Measurements from ENCODE around the gene PAPLN.

The PAPLN gene

GRCh38 chr14:73220634-73221033 lies 16.7 kb upstream of the PAPLN start:
- H3K27ac ChIP-seq (replicated peaks), result no peak overlapping the region
- H3K27me3 ChIP-seq (ENCODE audit: insufficient read depth, poor library complexity, severe bottlenecking), result no peaks in the 10 kb centered on the region
- no peak overlapping the region for H3K4me3 ChIP-seq (replicated peaks; ENCODE audit: insufficient read depth, low read length)
- TF ChIP-seq SPI1 (IDR thresholded peaks at IDR 0.05; ENCODE audit: borderline replicate concordance, low read depth), result no peak
- TF ChIP-seq REST (IDR thresholded peaks at IDR 0.05; ENCODE audit: insufficient replicate concordance, low read depth), result no peak
- no peak for TF ChIP-seq CTCF (IDR thresholded peaks at IDR 0.05; ENCODE audit: insufficient read depth, low read length)
- no peak for TF ChIP-seq POLR2AphosphoS5 (IDR thresholded peaks at IDR 0.05; ENCODE audit: low read depth)
- TF ChIP-seq GABPA (IDR thresholded peaks at IDR 0.05; ENCODE audit: low read depth), result no peak
- no peak for DNase-seq (ENCODE audit: low read depth in 1 of 2, low spot score in 1 of 2)

- TF ChIP-seq SPI1 (IDR thresholded peaks at IDR 0.05; ENCODE audit: borderline replicate concordance, low read depth) (no peak), REST (IDR thresholded peaks at IDR 0.05; ENCODE audit: insufficient replicate concordance, low read depth) (no peak), POLR2AphosphoS5 (IDR thresholded peaks at IDR 0.05; ENCODE audit: low read depth) (no peak), GABPA (IDR thresholded peaks at IDR 0.05; ENCODE audit: low read depth) (no peak), CTCF (IDR thresholded peaks at IDR 0.05; ENCODE audit: insufficient read depth, low read length) (no peak)
- Histone ChIP-seq H3K4me3 (replicated peaks; ENCODE audit: insufficient read depth, low read length) (no peak overlapping the region), H3K27ac (replicated peaks) (no peak overlapping the region), H3K27me3 (ENCODE audit: insufficient read depth, poor library complexity, severe bottlenecking) (no peaks in the 10 kb centered on the region)
- DNase-seq (ENCODE audit: low read depth in 1 of 2, low spot score in 1 of 2), result no peak
Measured at GRCh38 chr14:73221945-73222344, 15.4 kb upstream of the PAPLN start.

GRCh38 chr14:73223049-73223448 lies 14.3 kb upstream of the PAPLN start:
- Histone ChIP-seq H3K27me3 (ENCODE audit: insufficient read depth, poor library complexity, severe bottlenecking) (no peaks in the 10 kb centered on the region), H3K4me3 (replicated peaks; ENCODE audit: insufficient read depth, low read length) (no peak overlapping the region), H3K27ac (replicated peaks) (no peak overlapping the region)
- TF ChIP-seq CTCF (IDR thresholded peaks at IDR 0.05; ENCODE audit: insufficient read depth, low read length), result no peak
- no peak for TF ChIP-seq REST (IDR thresholded peaks at IDR 0.05; ENCODE audit: insufficient replicate concordance, low read depth)
- no peak for TF ChIP-seq SPI1 (IDR thresholded peaks at IDR 0.05; ENCODE audit: borderline replicate concordance, low read depth)
- TF ChIP-seq POLR2AphosphoS5 (IDR thresholded peaks at IDR 0.05; ENCODE audit: low read depth), result no peak
- no peak for TF ChIP-seq GABPA (IDR thresholded peaks at IDR 0.05; ENCODE audit: low read depth)
- DNase-seq (ENCODE audit: low read depth in 1 of 2, low spot score in 1 of 2), result no peak

Data from HL-60 (cell line).